DMS114 treated with DMSO at 0.1 percent for 48 hours (cell line): ENCODE results near the gene INTS15.

ENCODE experiments used
- DNase-seq: peaks from one replicate; lab custom pipeline; 2025; ENCODE audit not compliant: unreplicated experiment; lab: John Stamatoyannopoulos, UW

The INTS15 gene

DNA sequence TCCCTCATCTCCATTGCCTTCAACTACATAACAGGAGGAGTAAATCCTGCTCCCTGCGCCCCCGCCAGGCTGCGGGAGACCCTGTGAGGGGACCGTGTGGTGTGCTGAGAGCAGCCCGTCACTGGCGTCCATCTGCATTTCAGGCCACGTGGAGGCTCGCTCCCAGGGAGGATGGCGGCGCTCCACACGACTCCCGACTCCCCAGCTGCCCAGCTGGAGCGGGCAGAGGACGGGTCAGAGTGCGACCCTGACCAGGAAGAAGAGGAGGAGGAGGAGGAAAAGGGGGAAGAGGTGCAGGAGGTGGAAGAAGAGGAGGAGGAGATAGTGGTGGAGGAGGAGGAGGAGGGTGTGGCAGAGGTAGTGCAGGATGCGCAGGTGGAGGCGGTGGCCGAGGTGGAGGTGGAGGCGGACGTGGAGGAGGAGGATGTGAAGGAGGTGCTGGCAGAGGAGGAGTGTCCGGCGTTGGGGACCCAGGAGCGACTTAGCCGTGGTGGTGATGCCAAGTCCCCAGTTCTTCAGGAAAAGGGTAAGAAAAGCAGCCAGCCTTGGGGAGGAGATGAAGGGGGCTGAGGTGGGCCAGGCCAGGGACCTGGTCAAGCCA lies 52.5 kb downstream of the INTS15 start:
- DNase-seq = no peak

GRCh38 chr7:6642861-6643640 lies 53.2 kb downstream of the INTS15 start:
- DNase-seq = no peak

DNA sequence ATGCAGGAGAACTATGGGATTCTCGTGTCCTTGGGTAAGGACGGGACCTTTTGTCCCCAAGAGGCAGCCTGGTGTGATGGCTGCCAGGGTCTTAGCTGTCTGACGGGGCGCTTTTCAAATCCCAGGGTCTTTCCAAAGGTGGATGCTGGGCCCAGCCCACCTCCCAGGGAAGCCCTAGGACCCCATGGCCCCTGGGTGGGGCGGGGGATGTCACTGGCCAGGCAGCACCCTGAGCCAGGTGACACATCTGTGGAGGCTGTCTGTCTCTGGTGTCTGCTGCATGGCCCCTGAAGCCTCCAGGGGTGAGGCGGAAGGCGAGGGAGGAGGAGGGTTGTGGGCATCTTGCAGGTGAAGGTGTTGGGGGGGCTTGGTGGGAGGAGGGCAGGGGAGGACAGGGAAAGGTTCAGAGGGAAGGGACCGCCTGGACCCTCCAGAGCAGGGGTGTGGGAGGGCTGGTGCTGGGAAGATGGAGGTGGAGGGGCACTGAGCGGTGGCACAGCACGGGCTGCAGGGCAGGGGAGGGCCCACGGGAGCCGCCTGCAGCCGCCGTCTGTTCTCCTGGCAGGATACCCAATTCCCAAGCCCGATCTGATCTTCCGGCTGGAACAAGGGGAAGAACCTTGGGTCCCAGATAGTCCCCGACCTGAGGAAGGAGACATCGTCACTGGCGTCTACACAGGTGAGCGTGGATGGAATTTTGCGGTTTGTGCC lies 54.2 kb downstream of the INTS15 start:
- DNase-seq = no peak

GRCh38 chr7:6644728-6645127 lies 54.9 kb downstream of the INTS15 start:
- DNase-seq = no peak

DNA sequence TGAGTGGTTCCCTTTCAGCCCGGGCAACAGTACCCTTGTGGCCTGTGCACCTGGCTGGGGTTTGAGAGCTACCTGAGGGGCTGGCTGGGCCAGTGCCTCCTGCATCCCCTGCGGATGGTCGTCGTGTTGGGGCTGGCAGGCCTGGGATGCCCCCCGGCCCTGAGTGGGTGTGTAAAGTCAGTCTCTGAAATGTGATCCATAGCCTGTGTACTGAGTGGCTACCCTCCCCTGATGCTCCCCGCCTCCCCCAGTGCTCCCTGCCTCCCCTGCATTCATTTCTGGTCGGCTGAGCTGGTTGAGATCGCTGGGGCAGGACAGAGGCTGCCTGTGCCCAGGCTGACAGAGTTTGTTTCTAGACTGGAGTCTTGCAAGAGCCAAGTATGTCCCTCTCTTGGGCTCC lies 56.6 kb downstream of the INTS15 start:
- DNase-seq = no peak

- no peak for DNase-seq
Observed at GRCh38 chr7:6647080-6647479, 57.3 kb downstream of the INTS15 start.

DNA sequence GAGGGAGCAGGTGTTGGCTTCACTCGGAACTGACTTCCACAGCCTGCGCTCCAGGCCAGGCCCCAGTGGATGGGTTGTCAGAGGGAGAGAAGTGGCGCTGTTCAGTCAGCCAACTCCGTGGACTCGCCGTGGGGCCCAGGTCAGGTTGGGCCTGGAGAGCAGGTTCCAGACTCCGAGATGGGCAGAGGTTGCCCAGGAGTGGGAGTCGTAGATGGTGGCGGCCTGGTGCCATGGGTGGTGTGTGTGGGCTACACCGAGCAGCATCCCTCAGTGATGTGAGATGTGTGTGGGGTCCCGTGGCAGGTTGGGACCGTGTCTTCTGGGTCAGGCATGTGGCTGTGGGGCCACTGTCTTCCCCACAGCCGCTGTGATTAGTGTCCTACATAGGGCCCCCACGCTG lies 57.7 kb downstream of the INTS15 start:
- DNase-seq = no peak

- no peak for DNase-seq
Observed at GRCh38 chr7:6648066-6648814, 58.4 kb downstream of the INTS15 start.

GRCh38 chr7:6648815-6649104 lies 58.9 kb downstream of the INTS15 start:
- no peak for DNase-seq

DNA sequence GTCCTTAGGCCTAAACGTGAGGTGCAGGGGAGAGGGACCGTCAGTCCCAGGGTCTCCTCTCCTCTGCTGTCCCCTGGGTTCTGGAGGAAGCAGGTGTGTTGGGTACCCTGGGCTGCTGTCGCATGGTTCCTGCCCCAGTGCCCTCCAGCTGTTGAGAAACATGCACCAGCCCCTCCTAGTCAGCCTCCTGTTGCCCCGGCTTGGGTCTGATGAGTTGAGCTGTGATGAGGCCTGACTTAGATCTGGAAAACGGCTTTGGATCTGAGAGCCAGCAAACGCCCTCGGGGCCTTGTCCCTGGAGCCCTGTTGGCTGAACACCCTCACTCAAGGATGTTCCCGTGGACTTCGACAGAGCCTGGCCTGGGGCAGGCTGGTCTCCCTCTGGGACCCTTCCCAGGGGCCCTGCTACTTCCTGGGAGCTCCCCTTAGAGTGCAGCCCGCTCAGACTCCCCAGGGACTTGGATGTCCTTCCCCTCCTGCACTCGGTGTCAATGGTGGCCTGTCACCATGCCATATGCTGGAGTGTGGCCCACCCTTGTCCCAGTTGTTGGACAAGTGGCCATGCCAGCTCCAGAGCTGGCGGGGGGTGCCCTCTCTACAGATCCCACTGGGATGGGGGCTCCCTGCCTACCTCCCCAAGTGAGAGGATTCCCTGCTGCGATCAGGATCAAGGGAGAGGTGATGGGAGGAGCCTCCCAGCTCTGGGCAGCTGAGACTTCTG lies 59.6 kb downstream of the INTS15 start:
- no peak for DNase-seq

DNA sequence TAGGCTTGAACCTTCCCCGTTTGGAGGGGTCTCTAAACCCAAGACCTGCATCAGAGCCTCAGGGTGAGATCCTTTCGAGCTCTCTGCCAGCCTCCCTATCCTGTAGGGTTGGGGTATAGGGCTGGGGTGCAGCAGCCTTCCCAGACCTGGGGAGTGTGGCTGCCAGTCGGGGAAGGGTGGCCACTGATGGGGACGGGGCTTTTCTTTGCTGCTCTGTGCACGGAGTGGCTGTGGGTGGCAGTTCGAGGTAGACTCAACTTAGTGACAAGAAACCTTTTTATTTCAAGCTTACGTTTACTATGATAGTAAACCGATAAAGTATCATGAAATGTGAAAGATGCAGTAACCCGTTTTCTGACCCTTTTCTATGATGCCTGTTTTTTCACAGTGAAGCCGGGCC lies 60.3 kb downstream of the INTS15 start:
- DNase-seq = no peak

GRCh38 chr7:6650521-6651011 lies 60.7 kb downstream of the INTS15 start:
- DNase-seq = no peak

DNA sequence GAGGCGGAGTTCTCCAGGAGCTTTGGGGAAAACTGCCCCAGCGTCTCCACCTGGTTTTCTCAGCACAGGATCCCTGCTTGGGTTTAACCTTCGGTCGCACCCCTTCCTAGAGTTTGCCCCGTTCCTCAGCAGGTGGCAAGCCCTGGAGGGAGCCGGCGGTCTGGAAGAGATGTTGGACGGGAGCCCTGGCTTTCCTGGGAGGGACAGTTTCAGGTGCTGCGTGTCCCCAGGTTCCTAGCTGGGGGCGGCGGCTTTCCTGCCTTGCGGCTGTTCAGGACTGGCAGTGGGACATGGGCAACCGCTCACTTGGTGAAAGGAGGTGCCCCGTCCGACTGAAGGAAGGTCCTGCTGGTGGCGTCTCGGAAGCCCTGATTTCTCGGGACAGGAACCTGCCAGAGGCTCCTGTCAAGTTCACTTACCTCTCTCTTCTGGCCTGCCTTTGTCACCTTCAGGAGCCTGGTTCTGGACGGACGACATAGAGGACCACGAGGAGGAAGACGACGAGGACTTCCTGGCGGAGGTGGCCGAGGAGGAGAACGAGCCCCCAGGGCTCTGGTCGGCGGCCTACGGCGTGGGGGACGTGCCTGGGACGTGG lies 62.1 kb downstream of the INTS15 start:
- DNase-seq = no peak

- DNase-seq = no peak
Observed at GRCh38 chr7:6652446-6653011, 62.7 kb downstream of the INTS15 start.

DNA sequence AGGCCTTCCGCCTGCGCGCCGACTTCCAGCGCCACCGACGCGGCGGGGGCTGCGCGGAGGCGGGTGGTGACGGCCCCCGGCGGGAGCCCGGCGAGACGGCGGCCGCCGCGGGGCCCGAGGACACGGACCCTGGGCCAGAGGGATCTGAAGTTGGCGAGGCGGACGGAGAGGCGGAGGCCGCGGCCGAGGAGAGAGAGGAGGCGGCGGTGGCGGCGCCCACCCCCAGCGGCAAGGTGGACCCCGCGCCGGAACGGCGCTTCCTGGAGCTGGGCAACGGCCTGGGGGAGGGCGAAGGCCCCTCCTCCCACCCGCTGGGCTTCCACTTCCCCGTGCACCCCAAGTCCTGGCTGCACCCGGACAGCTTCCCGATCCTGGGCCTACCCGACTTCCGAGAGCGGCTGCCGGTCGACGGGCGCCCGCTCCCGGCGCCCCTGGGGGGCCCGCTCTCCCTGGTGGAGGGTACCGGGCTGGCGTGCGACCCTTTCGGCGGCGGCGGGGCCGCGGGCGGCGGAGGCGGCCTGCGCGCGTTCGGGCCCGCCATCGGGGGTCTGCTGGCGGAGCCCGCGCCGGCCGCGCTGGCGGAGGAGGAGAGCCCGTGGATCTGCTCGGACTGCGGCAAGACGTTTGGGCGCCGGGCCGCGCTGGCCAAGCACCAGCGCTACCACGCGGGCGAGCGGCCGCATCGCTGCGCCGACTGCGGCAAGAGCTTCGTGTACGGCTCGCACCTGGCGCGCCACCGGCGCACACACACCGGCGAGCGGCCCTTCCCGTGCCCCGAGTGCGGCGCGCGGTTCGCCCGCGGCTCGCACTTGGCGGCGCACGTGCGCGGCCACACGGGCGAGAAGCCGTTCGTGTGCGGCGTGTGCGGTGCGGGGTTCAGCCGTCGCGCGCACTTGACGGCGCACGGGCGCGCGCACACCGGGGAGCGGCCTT lies 63.5 kb downstream of the INTS15 start:
- no peak for DNase-seq

GRCh38 chr7:6654113-6654841 lies 64.5 kb downstream of the INTS15 start:
- no peak for DNase-seq

DNA sequence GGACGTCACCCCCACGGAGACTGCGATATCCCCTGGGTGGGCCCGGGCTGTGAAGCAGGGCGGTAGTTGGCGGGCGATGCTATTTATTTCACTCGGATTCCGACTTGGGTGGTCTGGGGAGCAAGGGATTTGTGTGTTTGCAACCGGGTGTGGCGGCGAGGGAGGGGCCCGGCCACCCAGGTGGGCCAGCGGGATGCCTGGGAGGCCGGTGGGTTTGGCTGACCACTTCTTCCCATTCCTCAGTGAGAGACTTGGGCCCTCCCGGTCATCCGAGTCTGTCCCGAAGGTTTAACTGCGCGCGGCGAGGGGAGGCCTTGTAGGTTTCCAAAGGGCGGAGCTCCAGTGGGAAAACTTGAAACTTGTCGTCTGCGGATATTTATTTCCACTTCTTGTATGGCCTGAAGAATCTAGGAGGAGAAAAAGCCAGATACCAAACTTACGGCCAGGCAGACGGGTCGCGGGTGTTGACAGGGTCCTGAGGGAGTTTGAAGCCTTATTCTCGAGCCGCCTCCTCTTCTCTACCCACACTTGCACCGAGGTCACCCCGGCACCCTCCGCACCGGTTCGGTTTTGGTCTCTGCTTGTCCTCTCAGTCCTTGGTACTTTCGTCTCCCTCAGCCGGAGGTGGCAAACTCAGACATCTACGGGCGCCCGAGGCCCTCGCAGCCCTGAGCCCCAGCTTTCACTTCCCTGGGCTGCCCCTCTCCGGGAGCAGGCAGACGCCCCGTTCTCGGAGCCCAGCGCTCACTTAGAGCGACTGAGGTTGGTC lies 65.2 kb downstream of the INTS15 start:
- DNase-seq = no peak
